SU-DHL-6 (cell line): ENCODE data around the gene ERFL.

ENCODE experiments used
- H2AFZ ChIP-seq: fragments of 200-600 bp; sonication (generic); 2 replicates; pipeline ENCODE4 v1.6.1; 2014; ENCODE audit warnings: low read depth, mild to moderate bottlenecking, moderate library complexity, mixed read lengths, antibody characterized with exemption, low read length; ENCODE audit not compliant: severe bottlenecking
- H3F3A ChIP-seq: fragments of 200-600 bp; shearing (Covaris generic); 2 replicates; pipeline ENCODE4 v1.6.0; 2016; ENCODE audit warnings: antibody characterized with exemption, mild to moderate bottlenecking; ENCODE audit not compliant: insufficient read depth
- H3K27ac ChIP-seq: fragments of 200-600 bp; sonication (generic); 2 replicates; pipeline ENCODE4 v1.5.1; 2016; ENCODE audit warnings: low read depth, mild to moderate bottlenecking, low read length, moderate library complexity, mixed read lengths
- H3K27me3 ChIP-seq: fragments of 200-600 bp; sonication (generic), shearing (Covaris generic); 2 replicates; pipeline ENCODE4 v1.6.0; 2014; ENCODE audit warnings: mild to moderate bottlenecking, low read length
- H3K36me3 ChIP-seq: fragments of 200-600 bp; sonication (generic); 2 replicates; pipeline ENCODE4 v1.6.1; 2014; ENCODE audit warnings: mild to moderate bottlenecking, low read length, mixed read lengths
- H3K4me2 ChIP-seq: fragments of 300-600, 200-600 bp; shearing (Covaris generic), sonication (generic); 2 replicates; pipeline ENCODE4 v1.6.0; 2014; ENCODE audit warnings: low read length, low read depth, mild to moderate bottlenecking; ENCODE audit not compliant: poor library complexity, severe bottlenecking
- H3K4me3 ChIP-seq: fragments of 200-600 bp; sonication (generic); 2 replicates; pipeline ENCODE4 v1.5.1; 2014; ENCODE audit warnings: antibody characterized with exemption, low read length, mild to moderate bottlenecking, mixed read lengths; ENCODE audit not compliant: insufficient read depth, poor library complexity, severe bottlenecking
- H3K79me2 ChIP-seq: fragments of 200-600 bp; sonication (generic); 2 replicates; pipeline ENCODE4 v1.6.1; 2014; ENCODE audit warnings: mild to moderate bottlenecking, low read length, moderate library complexity; ENCODE audit not compliant: insufficient read depth
- H3K9ac ChIP-seq: fragments of 200-600 bp; sonication (generic); 2 replicates; pipeline ENCODE4 v1.7.0; 2014; ENCODE audit warnings: mild to moderate bottlenecking, low read length
- H3K9me2 ChIP-seq: fragments of 200-600 bp; sonication (generic); replicated peaks from 2 replicates; pipeline ENCODE4 v1.6.1; 2014; ENCODE audit warnings: low read length; ENCODE audit not compliant: insufficient read depth
- H3K9me3 ChIP-seq: fragments of 200-600 bp; sonication (generic); 2 replicates; pipeline ENCODE4 v1.6.1; 2014; ENCODE audit warnings: low read length, mixed read lengths; ENCODE audit not compliant: insufficient read depth
- H4K20me1 ChIP-seq: fragments of 200-600 bp; sonication (generic); 2 replicates; pipeline ENCODE4 v1.6.1; 2014; ENCODE audit warnings: low read depth, mild to moderate bottlenecking, antibody characterized with exemption, low read length, moderate library complexity, mixed read lengths
- CTCF ChIP-seq: fragments of 200-600 bp; sonication (generic); IDR thresholded peaks from one replicate; pipeline ENCODE4 v1.5.1; 2017; ENCODE audit warnings: antibody characterized with exemption, mild to moderate bottlenecking, low read length, moderate library complexity; ENCODE audit not compliant: insufficient read depth, poor library complexity, severe bottlenecking
- EZH2phosphoT487 ChIP-seq: fragments of 200-600 bp; sonication (generic), shearing (Covaris generic); conservative IDR thresholded peaks from 2 replicates; pipeline ENCODE4 v1.6.1; 2018; ENCODE audit warnings: mild to moderate bottlenecking, antibody characterized with exemption, low read length, moderate library complexity, mixed read lengths

Gene ERFL

GRCh38 chr19:41910992-41911888 is 17.0 kb downstream of the ERFL start:
- Histone ChIP-seq H3K79me2 (peaks cover 39% of the 10 kb centered on the region), H3K27me3 (no peaks in the 10 kb centered on the region), H2AFZ (no peak overlapping the region), H3K4me2 (peak overlapping the region; percentile 95), H3K36me3 (no peaks in the 10 kb centered on the region), H4K20me1 (no peaks in the 10 kb centered on the region), H3K9ac (peak overlapping the region; percentile 100), H3K4me3 (peak overlapping the region; percentile 75), H3K9me2 (no peaks in the 10 kb centered on the region), H3F3A (peaks cover 82% of the 10 kb centered on the region), H3K9me3 (no peaks in the 10 kb centered on the region), H3K27ac (peak overlapping the region; percentile 99)
- TF ChIP-seq EZH2phosphoT487 (no peak), CTCF (no peak)

DNA sequence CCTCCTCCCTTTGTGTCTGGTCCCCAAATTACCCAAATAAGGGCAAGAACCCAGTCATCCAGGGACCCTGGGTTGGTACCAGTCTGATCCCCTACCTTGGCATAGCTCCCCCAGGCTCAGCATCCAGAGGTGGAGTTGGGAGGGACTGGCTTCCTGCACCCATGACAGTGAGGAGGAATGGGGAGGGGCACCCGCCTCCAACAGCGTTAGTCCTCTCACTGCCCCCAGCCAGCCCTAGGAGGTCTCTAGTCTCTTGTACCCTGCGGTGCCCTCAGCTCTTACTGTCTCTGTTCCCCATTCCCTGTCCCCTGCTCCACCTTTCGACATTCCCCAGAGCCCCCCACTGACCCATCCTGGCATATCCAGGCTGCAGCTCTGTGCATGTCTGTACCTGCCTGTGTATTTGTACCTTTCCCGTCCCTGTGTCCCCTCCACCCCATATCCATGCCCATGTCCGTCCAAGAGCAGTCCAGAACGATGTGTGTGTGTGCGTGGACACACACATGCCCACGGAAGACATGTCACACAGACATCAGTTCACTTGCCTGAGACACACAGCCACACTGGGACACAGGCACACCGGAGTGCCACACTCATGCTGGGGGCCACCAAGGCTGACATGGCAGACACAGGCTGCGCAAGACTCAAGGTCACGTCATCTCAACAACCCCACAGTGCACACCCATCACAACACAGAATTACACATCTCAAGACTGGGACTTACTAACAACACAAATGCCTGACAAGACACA is 17.8 kb downstream of the ERFL start:
- Histone ChIP-seq H3K4me2 (peak overlapping the region; percentile 95), H4K20me1 (no peaks in the 10 kb centered on the region), H3K79me2 (peaks cover 31% of the 10 kb centered on the region), H3K27ac (peak overlapping the region; percentile 99), H3K36me3 (no peaks in the 10 kb centered on the region), H3K4me3 (peak overlapping the region; percentile 75), H3F3A (peaks cover 87% of the 10 kb centered on the region), H3K9me2 (no peaks in the 10 kb centered on the region), H3K9ac (peak overlapping the region; percentile 100), H3K9me3 (no peaks in the 10 kb centered on the region), H2AFZ (no peak overlapping the region), H3K27me3 (no peaks in the 10 kb centered on the region)
- TF ChIP-seq EZH2phosphoT487, result no peak
- no peak for TF ChIP-seq CTCF

- Histone ChIP-seq H4K20me1 (no peaks in the 10 kb centered on the region), H3K79me2 (peaks cover 27% of the 10 kb centered on the region), H3K9me3 (no peaks in the 10 kb centered on the region), H3K9ac (peak overlapping the region; percentile 100; the same call in 1 of the 2 replicates), H3K9me2 (no peaks in the 10 kb centered on the region), H3K4me2 (peak overlapping the region; percentile 95), H2AFZ (no peak overlapping the region), H3K36me3 (no peaks in the 10 kb centered on the region), H3K27ac (peak overlapping the region; percentile 99), H3K27me3 (no peaks in the 10 kb centered on the region), H3K4me3 (no peak overlapping the region), H3F3A (peaks cover 90% of the 10 kb centered on the region)
- no peak for TF ChIP-seq CTCF
Observed at GRCh38 chr19:41909706-41910105, 18.5 kb downstream of the ERFL start.
